Cardiac atrium fibroblast (primary cell): ENCODE results near the gene CACNA1G. TPM values are rescaled to one million over a fixed set of nuclear protein-coding genes. Genes with fewer than 3 reads are reported as not detected.

Experiments used
- total RNA-seq: library from RNA; depleted of rRNA; stranded (reverse); fragments of >200 nt; gene quantifications from 2 replicates; pipeline ENCODE4 v1.2.3, GENCODE V29; 2015

The CACNA1G gene
- 0.16 TPM in 1 of 2 replicates, not detected in the other for total RNA-seq

DNA sequence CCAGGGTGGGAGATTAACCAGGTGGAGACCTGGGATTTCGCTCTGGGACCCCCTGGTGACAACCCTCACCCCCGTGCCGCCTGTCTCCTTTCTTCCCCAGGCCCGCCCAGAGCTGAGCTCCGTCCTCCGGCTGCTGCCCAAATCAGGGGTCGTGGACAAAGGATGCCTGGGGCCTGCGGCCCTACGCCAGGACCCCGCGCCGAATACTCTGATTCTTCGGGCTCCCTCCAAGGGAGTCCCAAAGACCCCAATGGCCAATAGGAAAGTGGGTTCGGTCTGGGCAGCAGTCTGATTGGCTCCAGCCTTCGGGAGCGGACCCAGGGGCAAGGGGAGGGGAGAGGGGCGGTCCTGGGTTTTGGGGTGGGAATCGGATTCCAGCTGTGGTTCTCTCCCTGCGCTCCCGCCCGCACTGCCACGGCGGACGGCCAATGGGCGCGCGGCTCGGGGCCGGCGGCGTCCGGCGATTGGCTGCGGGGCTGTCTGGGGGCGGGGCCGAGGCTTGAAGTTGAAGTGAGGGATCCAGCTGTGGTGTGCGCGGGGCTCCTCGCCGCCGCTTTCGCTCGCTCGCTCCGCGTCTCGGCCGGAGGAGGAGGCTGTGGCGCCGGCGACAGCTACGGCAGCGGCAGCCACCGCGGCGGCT, at the start of gene CACNA1G:
CACNA1G (plus strand) TSS at position 531 of the 640 bp plus-strand sequence. CDS start 745 bp downstream, outside the sequence.

DNA sequence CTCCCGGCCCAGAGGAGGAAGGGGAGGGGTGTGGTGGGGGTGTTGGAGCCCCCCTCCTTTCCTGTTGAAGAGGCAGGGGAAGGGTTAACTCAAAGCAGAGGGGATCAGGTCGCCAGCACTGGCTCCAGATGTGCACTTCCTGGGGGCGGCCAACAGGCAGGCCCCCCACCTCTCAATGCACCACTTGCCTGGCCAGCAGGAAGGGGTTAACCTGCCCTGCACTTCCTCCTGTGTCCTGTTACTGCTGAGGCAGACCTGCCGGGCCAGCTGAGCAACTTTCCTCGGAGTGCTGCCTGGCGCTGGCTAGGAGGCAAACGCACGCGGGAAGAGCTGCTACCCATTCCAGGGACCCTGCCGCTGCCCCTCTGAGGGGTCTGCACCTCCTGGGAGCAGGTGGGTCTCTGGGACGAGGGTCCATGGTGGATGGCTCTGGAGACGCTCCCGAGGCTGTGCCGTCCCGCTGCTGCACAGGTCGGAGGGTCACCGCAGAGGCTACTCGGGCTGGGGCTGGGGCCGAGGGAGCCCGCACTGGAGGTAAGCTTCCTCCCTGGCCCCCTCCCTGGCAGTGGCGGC, 28.0 kb upstream of the CACNA1G start, which contains the start of gene EPN3:
EPN3 (plus strand) TSS at position 284 of the 573 bp plus-strand sequence. CDS start 3,822 bp downstream, outside the sequence.

DNA sequence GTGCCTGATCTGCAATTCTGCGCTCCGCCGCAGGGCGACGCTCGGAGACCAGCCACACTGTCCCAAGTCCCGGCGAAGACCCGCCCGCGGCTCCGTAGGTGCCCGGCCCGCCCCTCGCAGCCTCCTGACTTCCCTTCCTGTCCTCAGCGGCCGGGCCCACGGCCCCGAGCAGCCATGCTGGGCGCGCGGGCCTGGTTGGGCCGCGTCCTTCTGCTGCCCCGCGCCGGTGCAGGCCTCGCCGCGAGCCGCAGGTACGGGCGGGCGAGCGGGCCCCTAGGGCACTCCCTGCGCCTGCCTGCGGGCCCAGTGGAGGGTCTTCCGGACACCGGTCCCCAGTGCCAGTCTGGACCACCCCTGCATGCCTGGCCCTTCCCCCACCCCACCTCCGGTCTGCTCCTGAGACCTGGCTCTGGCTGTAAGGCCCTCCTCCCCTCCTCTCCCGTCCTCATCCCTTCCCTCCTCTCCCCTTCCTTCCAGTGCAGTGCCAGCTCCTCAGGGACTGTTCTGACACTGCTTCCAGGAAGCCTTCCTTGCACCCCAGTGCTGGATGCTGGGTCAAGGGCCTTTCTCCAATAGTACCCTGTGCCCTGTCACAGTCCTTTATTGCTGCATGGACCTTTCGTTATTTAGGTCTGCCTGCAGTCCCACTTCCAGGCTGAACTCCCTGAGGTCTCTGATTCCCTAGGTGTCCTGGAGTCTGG, 13.3 kb upstream of the CACNA1G start, which contains the start of gene SPATA20:
SPATA20 (plus strand) TSS at position 140 of the 701 bp plus-strand sequence; CDS start at position 175, 35 bp downstream.

DNA sequence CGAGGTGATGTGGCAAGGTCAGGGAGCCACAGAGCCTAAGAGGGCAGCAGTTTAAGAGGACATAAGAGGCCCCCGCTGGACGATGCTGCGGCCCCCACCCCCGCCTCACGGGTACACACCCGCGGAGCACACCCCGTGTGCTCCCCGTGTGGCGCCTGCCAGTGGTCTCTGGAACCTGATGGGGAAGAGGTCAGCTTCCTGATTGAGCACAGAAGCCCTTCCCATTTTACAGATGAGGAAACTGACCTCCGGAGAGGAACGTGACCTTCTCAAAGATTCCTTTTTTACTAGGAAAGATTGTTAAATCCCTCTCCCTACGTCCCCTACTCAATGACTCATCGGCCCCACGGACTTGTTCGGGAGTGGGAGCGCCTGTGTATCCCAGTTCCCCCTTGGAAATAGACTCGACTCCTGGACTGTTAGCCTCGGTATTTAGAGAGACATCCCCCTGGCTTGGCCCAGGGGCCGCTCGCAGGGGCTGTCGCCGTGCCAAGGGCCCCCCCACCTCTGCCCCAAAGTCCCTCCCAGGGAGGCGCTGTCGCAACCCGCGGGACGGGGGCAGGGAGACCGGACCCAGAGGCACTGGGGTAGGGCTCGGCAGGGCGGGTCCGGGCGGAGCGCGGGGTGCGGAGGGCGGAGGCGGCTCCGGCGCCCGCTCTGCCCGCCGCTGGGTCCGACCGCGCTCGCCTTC, 73.9 kb downstream of the CACNA1G start, which contains the start of gene ABCC3:
ABCC3 (plus strand) TSS at position 658 of the 691 bp plus-strand sequence. CDS start 56 bp downstream, outside the sequence.

Other genes starting within 250 kb of the CACNA1G start
- 44.0 and 54.1 TPM in 2 replicates for gene XYLT2, start 214.6 kb upstream of the CACNA1G start, total RNA-seq
- 70.0 and 75.5 TPM in 2 replicates for gene MRPL27, start 187.5 kb upstream of the CACNA1G start, total RNA-seq
- 0.65 and 5.6 TPM in 2 replicates for gene EME1, start 187.5 kb upstream of the CACNA1G start, total RNA-seq
- gene LRRC59, start 163.2 kb upstream of the CACNA1G start, total RNA-seq: 177 and 181 TPM in 2 replicates
- gene ACSF2, start 134.5 kb upstream of the CACNA1G start, total RNA-seq: 19.0 and 37.2 TPM in 2 replicates
- not detected in 2 replicates for gene CHAD, start 91.8 kb upstream of the CACNA1G start, total RNA-seq
- 13.0 and 14.3 TPM in 2 replicates for gene RSAD1, start 81.9 kb upstream of the CACNA1G start, total RNA-seq
- gene MYCBPAP, start 52.3 kb upstream of the CACNA1G start, total RNA-seq: not detected in 2 replicates
- gene EPN3, start 28.0 kb upstream of the CACNA1G start, total RNA-seq: not detected in 2 replicates
- 70.1 and 91.2 TPM in 2 replicates for gene SPATA20, start 13.5 kb upstream of the CACNA1G start, total RNA-seq
- gene ABCC3, start 74.2 kb downstream of the CACNA1G start, total RNA-seq: 16.6 and 26.1 TPM in 2 replicates
- gene ANKRD40, start 147.2 kb downstream of the CACNA1G start, total RNA-seq: 19.6 and 23.8 TPM in 2 replicates
- 14.7 and 25.1 TPM in 2 replicates for gene LUC7L3, start 158.9 kb downstream of the CACNA1G start, total RNA-seq
- gene ANKRD40CL, start 206.8 kb downstream of the CACNA1G start, total RNA-seq: not detected in 2 replicates